Panc1 (cell line): ENCODE data around the gene TPP1.

Source experiments
- CTCF ChIP-seq: fragments of 450-650 bp; IDR thresholded peaks from 2 replicates; pipeline ENCODE4 v1.5.1; 2017; ENCODE audit warnings: mild to moderate bottlenecking
- POLR2AphosphoS5 ChIP-seq: IDR thresholded peaks from 2 replicates; pipeline ENCODE4 v1.6.1; 2012; ENCODE audit warnings: mild to moderate bottlenecking, low read depth, low read length, moderate library complexity
- TCF7L2 ChIP-seq: IDR thresholded peaks from 2 replicates; pipeline ENCODE4 v1.6.1; 2011; ENCODE audit warnings: mild to moderate bottlenecking, low read depth, low read length, inconsistent platforms
- TF ChIP-seq, protein P1 (sequence below), 2 experiments: IDR thresholded peaks; 2 replicates each; pipeline ENCODE4 v1.6.1; 2011 to 2012; ENCODE audit warnings: low read depth in 2 of 2, control low read depth in 1 of 2, low read length in 1 of 2, mild to moderate bottlenecking in 1 of 2, moderate library complexity in 1 of 2; ENCODE audit not compliant: insufficient read depth in 1 of 2

DNA sequence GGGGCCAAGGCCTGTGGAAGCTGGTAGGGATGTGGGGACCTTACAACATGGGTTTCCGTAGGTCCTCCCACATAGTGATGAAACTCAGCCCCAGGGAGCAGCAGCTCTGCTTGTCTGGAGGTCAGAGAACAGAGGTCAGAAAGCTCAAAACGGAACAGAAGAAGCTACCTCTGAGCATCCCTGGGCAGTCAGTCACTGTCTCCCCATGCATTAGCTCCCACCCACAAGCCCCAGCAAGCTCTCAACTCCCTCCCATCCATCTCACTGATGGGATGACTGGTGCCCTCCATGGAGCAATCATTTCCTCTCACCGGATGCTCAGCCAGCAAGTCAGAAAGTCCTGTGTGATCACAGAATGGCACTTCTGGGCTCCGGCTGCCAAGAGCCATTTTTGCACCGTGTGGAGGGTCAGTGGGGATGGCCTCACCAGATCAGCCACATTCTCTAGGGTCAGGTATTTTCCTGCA is 1.9 kb downstream of the TPP1 start:
- TF ChIP-seq POLR2AphosphoS5 (no peak), CTCF (no peak), TCF7L2 (no peak)
- TF ChIP-seq, protein P1, sequence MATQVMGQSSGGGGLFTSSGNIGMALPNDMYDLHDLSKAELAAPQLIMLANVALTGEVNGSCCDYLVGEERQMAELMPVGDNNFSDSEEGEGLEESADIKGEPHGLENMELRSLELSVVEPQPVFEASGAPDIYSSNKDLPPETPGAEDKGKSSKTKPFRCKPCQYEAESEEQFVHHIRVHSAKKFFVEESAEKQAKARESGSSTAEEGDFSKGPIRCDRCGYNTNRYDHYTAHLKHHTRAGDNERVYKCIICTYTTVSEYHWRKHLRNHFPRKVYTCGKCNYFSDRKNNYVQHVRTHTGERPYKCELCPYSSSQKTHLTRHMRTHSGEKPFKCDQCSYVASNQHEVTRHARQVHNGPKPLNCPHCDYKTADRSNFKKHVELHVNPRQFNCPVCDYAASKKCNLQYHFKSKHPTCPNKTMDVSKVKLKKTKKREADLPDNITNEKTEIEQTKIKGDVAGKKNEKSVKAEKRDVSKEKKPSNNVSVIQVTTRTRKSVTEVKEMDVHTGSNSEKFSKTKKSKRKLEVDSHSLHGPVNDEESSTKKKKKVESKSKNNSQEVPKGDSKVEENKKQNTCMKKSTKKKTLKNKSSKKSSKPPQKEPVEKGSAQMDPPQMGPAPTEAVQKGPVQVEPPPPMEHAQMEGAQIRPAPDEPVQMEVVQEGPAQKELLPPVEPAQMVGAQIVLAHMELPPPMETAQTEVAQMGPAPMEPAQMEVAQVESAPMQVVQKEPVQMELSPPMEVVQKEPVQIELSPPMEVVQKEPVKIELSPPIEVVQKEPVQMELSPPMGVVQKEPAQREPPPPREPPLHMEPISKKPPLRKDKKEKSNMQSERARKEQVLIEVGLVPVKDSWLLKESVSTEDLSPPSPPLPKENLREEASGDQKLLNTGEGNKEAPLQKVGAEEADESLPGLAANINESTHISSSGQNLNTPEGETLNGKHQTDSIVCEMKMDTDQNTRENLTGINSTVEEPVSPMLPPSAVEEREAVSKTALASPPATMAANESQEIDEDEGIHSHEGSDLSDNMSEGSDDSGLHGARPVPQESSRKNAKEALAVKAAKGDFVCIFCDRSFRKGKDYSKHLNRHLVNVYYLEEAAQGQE (IDR thresholded peaks at IDR 0.05; ENCODE audit: insufficient read depth in 1 of 2, low read depth in 2 of 2, low read length in 1 of 2), result no peak
